Panc1 (cell line): Measurements from ENCODE around the gene BTBD2.

Experiments
- CTCF ChIP-seq: fragments of 450-650 bp; IDR thresholded peaks from 2 replicates; pipeline ENCODE4 v1.5.1; 2017; ENCODE audit warnings: mild to moderate bottlenecking
- POLR2AphosphoS5 ChIP-seq: IDR thresholded peaks from 2 replicates; pipeline ENCODE4 v1.6.1; 2012; ENCODE audit warnings: mild to moderate bottlenecking, low read depth, low read length, moderate library complexity
- REST ChIP-seq, 2 experiments: IDR thresholded peaks; 2 replicates each; pipeline ENCODE4 v1.6.1; 2011 to 2012; ENCODE audit warnings: low read depth in 2 of 2, control low read depth in 1 of 2, low read length in 1 of 2, mild to moderate bottlenecking in 1 of 2, moderate library complexity in 1 of 2; ENCODE audit not compliant: insufficient read depth in 1 of 2
- SIN3A ChIP-seq: IDR thresholded peaks from 2 replicates; pipeline ENCODE4 v1.6.1; 2012; ENCODE audit warnings: low read depth, mild to moderate bottlenecking, low read length, moderate library complexity, borderline replicate concordance; ENCODE audit not compliant: insufficient read depth
- TCF7L2 ChIP-seq: IDR thresholded peaks from 2 replicates; pipeline ENCODE4 v1.6.1; 2011; ENCODE audit warnings: mild to moderate bottlenecking, low read depth, low read length, inconsistent platforms

- TF ChIP-seq CTCF: no peak
- no peak for TF ChIP-seq POLR2AphosphoS5
- no peak for TF ChIP-seq REST (IDR thresholded peaks at IDR 0.05; ENCODE audit: insufficient read depth in 1 of 2, low read depth in 2 of 2, low read length in 1 of 2)
- TF ChIP-seq TCF7L2: no peak
- TF ChIP-seq SIN3A: no peak
Measured at GRCh38 chr19:1970806-1971502, 44.6 kb downstream of the BTBD2 start.
